ENCODE results near the gene NT5DC3.

NT5DC3 gene

DNA sequence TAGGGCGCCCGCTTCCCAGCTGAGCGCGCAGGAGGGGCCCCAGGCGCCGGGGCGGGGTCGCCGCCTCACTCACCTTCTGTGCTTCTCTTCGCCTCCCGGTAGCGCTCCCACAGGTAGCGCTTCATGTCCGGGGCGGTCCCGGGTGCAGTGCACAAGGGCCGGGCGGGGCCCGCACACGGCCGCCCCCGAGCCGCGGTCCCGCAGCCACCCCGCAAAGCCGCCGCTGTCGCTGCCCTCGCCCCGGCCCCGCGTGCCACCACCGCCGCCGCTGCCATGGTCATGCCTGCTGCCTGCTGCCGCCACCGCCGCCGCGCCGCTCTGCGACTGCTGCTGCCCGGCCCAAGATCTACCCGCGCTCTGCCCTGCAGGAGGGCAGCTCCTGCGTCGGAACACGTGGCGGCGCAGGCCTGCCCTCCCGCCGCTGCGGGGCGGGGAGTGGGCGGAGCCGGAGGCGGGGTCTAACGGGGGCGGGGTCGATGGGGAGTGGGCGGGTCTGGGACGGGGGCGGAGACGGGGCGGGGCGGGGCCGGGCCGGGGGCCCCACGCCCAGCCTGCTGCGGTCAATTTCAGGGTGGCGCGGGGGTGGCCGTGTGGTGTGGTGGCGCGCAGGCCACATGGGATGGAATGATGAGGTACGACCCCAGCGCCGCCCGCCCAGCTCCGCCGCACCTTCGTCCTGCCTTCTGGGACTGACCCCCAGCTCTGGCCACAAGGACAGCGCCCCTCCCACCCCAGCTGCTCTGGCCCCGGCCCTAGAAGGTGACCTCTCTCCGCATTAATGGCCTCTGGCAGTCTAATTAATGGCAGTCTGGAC is at the start of gene NT5DC3:
Gene NT5DC3 (minus strand): TSS at position 359 of the 814 bp plus-strand sequence. CDS start 78 bp downstream, at position 281.
- DNase-seq (ENCODE audit: low spot score), result peak; percentile 79

DNA sequence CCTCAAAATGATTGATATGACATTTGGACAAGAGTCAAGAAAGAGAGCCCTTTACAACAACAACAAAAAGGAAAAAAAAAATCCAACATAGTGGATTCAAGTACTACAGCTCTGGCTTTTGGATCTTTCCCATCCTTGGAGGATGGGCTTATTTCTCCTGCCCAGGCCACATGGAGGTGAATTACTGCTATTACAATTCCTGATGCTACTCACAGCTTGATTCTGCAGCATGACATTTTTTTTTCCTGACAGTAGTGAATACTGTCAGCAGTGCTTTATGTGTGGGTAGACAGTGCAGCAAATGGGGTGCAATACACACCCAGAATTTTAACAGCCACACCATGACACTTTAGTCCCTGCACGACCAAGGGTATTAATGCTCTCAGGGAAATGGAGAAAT is 46.7 kb upstream of the NT5DC3 start:
- no peak for DNase-seq (ENCODE audit: low spot score)

DNA sequence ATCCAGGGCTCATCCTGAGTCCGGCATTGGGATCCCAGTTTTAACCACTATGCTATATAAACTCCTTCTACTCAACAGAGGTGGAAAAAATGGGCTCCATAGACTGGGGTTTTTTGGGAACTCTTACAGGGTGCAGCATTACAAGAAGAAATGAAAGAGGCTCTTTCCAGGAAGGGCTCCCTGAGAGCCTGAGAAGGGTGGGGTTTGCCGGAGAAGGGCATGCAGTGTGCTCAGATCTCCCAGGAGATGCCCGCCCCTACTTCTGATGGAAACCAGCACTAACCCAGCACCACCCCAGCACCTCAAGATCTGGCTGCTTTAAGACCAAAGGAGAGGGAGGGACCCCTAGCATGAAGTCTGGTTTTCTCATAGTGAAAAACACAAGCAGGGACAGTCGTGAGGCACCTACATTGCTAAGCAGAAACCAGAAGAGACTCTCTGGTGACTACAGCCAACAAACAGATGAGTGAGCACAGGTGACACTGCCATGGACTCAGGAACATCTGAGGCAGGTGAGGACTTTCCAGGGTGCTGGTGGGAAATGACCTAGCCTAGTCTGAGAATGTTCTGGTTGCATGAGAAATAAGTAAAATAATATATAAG is 45.3 kb upstream of the NT5DC3 start:
- no peak for DNase-seq (ENCODE audit: low spot score)

DNA sequence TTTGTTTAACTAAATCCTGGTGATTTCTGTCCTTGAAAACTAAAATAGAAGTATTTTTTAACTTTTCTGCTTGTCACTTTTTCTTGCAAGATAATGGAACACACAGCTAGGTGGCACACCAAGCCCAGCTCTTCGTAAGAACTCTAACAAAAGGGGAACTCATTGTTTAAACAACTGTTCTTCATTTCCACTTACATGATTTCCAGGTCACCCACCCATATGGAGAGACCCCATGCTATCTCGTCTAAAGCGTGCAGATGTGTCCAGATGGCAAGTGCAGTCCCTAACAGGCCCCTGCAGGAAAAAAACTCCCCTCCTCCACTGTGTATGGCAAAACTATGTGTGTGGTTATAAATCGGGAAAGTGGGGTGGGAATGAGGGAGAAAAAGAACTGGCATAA is 43.3 kb upstream of the NT5DC3 start:
- DNase-seq (ENCODE audit: low spot score), result peak; percentile 38

DNA sequence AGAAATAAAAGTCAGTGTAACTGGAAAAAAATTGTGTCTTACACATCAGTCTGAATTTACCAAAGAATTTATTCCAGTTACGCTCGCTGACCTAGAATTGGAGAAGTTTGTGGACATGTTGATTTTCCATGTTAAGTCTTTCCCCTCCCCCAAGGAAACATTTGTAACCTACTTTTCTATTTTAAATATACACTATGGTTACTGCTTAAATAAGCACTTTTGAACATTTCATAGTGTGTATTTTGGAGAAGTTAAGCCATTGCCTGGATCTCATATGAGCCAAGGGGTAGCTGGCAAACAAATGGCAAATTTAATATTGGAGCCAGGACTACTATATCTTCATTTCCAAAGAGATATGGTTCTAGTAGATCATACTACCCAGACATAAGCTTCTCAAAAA is 42.9 kb upstream of the NT5DC3 start:
- no peak for DNase-seq (ENCODE audit: low spot score)

DNA sequence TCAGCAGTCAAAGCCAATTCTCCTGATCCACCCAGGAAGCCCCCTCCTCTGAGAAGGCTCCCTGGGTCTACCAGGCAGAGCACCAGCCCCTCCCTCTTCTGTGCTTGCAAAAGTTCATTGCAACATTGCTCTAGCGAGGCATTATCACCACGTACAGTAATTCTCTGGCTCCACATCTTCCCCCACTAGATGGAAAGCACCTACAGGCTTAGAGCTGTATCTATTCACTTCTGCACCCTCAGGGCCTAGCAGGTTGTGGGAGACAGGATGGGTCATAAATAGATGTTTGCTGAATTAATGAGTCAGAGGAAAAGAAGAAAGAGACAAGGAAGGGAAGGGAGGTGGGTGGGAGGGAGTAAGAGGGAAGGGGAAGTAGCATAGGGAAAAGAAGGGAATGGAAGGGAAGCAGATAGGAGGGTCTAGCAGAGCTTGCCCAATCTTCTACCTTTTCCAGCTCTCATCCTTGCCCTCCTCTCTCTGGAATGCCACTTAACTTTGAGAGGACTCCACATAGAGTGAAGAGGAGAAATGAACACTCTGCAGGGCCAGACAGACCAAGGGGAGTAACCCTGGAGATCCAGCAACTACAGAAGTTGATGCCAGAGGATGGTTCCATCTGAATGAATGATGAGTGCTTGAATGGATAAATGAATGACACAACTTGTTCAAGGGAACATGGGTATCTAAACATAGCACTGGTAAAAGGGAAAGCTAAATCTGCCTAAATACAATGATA is 42.0 kb upstream of the NT5DC3 start:
- DNase-seq (ENCODE audit: low spot score), result no peak

DNA sequence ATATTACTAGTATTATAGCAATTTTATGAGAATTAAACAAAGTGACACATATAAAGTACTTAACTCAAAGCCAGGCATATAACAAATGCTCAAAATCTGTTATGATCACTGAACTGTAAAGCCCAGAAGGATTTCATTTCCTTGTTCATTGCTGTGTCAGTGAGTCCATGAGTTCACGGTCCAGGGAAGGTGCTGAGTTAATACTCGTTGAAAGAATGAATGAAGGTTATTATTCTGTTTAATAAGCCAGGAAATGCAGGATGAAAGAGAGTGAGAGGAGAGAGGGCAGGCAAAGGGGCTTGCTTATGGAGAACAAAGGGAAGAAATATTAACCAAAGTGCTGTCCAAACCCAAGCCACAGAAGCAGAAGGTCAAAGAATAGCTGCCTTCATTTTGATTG is 40.2 kb upstream of the NT5DC3 start:
- no peak for DNase-seq (ENCODE audit: low spot score)

DNA sequence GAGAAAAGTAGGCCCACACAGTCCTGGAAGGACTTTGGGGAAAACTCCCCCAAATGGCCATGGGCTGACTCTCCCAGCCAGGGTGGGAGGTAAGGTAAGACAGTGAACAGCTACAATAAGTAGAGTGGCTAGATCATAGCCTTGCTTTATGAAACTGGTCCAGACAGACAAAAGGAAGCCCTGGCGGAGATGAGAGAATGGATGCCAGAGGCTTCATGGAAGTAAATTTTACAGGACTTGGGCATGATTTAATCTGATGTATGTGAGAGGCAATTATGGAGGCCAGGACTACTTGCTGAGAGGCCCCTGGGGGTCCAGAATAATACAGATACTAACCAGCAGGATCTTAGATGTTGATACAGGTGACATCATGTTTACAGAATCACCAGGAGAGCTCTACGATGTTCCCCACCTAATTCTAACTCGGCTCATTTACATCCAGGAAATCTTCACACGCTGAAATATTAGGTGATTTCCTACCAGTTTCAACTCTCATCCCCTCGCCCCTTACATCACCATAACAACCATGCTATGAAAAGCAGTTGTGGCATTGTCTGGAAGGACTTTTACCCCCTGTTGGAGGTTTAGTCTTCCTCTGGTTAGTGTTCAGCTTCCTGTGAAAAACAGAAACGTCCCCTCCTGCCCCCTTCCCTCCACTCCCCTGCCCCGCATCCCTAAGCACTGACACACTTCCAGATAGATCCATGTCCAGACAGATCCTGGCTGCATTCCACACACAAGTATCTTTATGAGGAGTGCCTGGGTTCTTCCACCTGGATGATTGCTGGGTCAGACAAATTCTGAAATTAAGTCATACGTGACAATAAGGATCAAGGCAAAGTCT is 39.5 kb upstream of the NT5DC3 start:
- DNase-seq (ENCODE audit: low spot score), result no peak

DNA sequence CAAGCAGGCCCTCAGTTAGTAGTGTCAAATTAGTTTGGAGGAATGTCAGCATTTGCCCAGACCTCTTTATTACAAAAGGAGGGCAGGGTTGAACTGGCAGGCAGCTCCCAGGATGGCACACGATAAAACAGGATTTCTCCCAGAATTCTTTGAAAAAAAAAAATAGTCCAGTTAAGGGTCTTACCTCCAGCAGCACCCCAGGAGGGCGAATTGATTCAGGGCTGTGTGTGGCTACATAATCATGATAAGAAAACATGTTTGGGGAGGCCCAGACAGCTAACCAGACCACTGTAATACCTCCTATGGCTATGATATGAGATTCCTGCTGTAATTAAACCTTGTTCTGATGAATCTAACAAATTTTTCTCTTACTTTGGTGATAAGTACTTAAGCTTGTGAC is 38.8 kb upstream of the NT5DC3 start:
- DNase-seq (ENCODE audit: low spot score), result no peak

DNA sequence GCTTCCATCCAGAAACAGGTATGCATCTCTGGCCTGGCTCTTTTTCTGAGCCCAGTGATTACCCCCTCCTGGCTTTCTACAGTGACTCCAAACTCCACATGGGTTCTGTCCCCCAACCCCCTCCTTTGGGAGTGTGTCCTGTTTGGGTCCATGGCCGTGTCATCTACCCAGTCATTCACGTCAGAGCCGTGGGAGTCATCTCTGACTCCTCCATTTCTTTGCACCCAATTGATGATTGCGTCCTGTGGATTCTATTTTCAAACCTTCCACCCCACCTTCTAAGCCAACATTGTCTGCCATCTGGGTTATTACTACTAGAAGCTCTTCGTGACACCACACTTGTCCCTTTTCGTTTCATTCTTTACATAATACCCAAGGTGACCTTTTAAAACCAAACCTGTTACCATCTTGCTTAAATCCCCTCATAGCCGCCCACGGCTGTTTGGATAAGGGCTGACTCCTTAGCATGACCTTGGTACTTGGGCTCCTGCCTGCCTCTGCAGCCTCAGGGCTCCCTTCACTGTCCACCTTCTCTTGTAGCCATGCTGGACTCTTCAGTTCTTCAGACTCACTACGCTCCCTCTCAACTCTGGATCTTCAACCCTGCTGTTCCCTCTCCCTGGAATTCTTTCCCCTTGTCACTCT is 38.1 kb upstream of the NT5DC3 start:
- no peak for DNase-seq (ENCODE audit: low spot score)

DNA sequence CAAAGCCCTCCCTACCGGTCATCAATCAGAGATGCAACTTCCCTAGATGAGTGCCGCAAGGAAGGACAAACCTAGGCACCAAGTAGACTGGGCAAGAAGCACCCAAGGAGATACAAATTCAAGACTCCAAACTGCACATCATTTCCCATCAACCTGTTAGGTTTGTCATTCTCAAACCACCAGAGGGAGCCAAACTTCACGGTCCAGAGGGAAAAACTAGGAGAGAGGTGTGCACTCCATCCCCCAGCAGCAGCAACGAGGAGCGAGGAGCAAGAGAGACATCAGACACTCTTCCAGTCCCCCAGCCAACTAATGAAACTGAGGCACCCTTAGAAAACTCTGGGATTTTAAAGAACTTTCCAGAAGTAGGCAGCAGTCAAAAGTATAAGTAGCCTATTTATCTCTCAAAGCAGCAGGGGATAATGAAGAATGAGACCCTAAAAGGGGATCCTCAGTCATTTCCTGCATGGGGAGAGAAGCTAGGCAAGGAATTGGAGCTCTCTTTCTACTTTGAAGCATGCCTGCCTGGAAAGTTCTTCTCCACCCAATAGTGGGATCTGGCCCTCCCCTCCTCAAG is 37.0 kb upstream of the NT5DC3 start:
- DNase-seq (ENCODE audit: low spot score), result peak; percentile 66

DNA sequence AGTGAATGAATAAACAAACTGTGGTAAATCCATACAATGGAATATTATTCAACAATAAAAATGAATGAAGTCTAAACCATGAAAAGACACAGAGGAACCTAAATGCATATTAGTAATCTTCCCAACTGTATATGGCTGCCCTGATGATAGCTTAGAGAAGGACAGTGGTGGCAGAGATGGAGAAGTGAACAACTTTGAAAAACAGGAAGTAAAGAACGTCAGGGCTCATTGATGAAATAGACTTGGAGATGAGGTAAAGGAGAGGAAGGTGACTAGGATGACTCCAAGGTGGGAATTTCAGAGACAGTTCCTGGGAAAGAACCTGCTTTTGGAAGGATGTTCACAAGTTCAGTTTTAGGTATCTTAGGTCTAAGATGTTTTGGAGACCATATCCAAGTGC is 36.3 kb upstream of the NT5DC3 start:
- DNase-seq (ENCODE audit: low spot score), result no peak

DNA sequence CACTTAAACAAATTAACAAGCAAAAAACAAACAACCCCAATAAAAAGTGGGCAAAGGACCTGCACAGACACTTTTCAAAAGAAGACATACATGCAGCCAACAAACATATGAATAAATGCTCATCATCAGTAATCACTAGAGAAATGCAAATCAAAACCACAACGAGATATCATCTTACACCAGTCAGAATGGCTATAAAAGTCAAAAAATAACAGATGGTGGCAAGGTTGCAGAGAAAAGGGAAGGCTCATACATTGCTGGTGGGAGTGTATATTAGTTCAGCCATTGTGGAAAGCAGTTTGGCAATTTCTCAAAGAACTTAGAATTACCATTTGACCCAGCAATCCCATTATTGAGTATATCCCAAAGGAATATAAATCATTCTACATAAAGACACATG is 34.6 kb upstream of the NT5DC3 start:
- DNase-seq (ENCODE audit: low spot score), result no peak

DNA sequence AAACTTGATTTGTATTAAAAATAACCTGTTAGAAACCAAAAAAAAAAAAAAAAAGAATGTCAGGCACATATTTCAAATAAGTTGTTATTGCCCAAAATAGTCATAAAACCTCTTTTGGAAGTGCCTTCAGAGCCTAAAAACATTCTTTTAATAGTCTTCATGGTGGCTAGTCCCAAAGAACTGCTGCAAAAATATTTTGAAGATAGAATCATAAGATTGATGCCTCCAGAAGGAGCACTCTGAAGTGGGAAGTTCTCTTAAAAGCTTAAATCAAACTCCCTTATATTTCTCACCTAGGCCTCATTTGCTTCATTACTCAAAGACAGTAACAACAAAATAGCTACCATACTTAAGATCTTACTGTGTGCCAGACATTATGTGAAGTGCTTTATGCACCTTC is 27.2 kb upstream of the NT5DC3 start:
- no peak for DNase-seq (ENCODE audit: low spot score)

DNA sequence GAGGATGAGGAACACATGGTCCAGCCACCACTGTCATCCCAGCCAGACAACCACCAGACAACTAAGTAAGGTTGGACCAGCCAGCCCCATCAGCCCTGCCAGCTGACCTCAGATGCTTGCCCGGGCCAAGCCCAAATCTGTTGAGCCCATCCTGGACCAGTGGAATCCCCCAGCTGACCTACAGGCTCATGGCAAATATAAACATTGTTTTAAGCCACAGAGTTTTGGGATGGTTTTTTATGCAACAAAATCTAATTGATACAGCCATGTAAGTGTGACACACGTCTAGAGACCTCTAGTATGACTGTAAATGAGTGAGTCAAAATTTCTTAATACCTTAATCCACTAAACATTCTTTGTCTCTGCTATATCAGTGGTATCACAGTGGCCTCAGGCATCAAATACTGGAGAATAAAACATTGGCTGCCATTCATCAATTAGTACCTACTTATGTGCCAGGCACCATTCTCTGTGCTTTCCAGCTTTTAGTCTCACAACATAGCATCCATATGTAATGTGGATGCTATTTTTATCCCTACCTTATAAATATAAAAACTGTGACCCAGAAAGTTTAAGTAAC is 24.2 kb upstream of the NT5DC3 start:
- no peak for DNase-seq (ENCODE audit: low spot score)

DNA sequence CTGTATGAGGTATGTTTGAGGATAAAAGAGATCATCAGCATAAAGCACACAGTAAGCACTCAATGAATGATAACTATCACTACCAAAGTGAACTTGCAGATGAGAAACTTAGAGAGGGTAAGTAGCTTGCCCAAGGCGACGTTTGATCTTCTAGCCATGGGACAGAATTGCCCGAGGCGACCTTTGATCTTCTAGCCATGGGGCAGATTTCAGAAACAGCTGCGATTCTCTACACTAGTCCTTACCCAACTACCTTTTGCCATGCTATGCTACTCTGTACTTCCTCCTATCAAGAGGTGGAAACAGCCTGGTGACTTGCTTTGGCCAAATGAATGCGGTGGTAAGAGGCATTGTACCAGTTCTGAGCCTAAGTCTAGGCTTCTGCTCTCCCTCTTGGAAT is 23.7 kb upstream of the NT5DC3 start:
- no peak for DNase-seq (ENCODE audit: low spot score)

DNA sequence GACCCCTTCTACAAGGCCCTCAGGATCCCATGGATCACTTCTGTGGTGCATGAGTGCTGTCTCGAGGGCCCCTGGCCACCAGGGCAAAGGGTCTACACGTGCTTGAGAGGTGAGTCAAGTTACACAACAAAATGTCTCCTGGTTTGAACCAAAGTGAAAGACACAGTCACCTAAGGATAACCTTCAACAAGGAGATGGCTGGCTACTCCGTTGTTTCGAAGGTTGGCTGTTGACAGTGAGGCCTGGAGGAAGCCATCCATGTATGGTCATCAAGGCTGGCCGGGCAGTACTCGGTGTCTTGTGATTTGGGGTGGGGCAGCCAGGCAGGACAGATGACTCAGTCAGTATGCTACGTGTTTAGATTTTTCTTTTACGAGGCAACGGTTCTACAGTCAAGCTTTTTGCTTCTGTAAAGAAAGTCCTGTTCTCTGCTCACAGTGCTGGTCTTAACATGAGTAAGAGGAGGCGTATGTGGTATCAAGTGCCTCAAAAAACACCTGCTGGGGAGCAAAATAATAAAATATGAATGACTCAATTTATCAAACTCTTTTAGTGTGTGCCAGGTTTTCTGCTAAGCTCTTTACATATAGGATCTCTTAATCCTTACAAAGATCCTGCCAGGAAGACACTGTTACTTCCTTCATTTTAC is 18.0 kb upstream of the NT5DC3 start:
- DNase-seq (ENCODE audit: low spot score), result peak; percentile 72

DNA sequence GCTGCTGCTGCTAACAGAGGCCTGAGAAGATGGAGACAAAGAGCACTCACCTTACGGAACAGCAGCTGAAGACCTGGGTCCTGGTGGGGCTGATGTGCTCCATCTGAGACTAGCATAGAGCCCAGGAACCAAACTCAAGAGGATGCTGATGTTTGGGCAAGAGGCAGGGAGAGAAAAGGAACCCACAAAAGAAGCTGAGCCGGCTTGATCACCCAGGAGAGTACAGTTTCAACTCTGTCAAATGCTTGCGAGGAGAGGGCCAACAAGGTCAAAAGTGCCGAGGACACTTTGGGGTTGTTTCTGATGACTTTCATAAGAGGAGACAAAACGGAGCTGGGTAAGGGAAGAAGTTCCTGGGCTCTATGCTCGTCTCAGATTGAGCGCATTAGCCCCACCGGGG is 17.3 kb upstream of the NT5DC3 start:
- DNase-seq (ENCODE audit: low spot score), result no peak

DNA sequence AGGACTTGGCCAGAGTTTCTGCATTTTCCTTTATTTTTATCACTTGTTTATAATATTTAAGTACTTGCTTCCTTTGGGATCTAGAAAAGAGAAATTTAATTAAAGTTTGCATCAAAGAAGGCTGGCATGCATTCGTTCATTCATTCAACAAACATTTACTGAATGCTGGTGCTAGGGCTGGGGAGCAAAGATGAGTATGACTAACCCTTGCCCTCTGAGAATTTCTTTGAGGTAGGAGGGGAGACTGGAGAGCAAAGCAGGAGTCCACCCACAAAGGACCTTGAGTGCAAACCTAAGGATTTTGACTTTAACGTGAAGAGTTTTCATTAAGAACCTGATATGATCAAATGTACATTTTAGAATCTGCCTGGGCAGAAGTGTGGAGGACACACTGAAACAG is 16.1 kb upstream of the NT5DC3 start:
- DNase-seq (ENCODE audit: low spot score), result no peak

DNA sequence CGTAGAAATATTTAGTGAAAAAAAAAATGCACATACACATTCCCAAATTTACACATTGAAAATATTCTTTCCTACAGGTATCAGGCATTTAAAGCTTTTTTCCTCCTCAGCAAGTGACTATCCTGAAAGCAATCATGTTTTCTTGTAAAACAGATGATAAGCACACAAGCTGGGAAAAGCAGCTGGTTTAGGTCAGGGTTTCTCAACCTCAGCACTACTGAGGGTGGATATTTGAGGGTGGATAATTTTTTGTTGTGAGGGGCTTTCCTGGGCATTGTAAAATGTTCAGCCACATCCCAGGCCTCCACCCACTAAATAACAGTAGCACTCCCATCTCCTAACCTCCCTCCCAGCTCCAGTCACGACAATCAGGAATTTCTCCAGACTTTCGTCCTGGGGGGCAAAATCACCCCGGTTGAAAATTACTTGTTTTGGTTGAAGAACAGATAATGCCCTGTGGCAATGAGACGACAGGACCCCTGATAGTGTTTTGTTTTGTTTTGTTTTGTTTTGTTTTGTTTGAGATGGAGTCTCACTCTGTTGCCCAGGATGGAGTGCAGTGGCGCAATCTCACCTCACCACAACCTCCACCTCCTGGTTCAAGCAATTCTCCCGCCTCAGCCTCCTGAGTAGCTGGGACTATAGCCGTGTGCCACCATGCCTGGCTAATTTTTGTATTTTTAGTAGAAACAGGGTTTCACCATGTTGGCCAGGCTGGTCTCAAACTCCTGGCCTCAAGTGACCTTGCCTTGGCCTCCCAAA is 15.0 kb upstream of the NT5DC3 start:
- no peak for DNase-seq (ENCODE audit: low spot score)

All from hepatic stellate cell (primary cell).